ENCODE measurements around the gene APLF. TPM values are rescaled to one million over a fixed set of nuclear protein-coding genes. Genes with fewer than 3 reads are reported as not detected.

The APLF gene
- total and polyA plus RNA-seq, 2 experiments from 2014 or later, result 3.0 to 3.7 TPM

- H3K9me3 Mint-ChIP-seq, result no peaks in the 10 kb centered on the region
- ATAC-seq (no peak), DNase-seq (ENCODE audit: low spot score) (no peak)
- Histone ChIP-seq H3K4me3 (no peak overlapping the region), H3F3A (replicated peaks; ENCODE audit: low read depth) (no peaks in the 10 kb centered on the region), H3K27me3 (ENCODE audit: insufficient read depth) (no peaks in the 10 kb centered on the region), H3K79me2 (replicated peaks; ENCODE audit: insufficient read depth) (no peaks in the 10 kb centered on the region), H3K4me1 (ENCODE audit: insufficient read depth) (no peaks in the 10 kb centered on the region), H3K4me2 (no peak overlapping the region), H4K20me1 (replicated peaks; ENCODE audit: insufficient read depth) (no peaks in the 10 kb centered on the region), H2AFZ (no peak overlapping the region), H3K27ac (ENCODE audit: low read depth) (no peak overlapping the region), H3K36me3 (ENCODE audit: insufficient read depth) (no peaks in the 10 kb centered on the region), H3K9me2 (ENCODE audit: insufficient read depth) (no peaks in the 10 kb centered on the region)
- no peaks in the 10 kb centered on the region for H3K27me3 Mint-ChIP-seq (ENCODE audit: insufficient read depth, low read depth, poor library complexity)
- no peak overlapping the region for H3K27ac Mint-ChIP-seq
- no peak overlapping the region for H3K4me3 Mint-ChIP-seq
- no peaks in the 10 kb centered on the region for H3K4me1 Mint-ChIP-seq
- TF ChIP-seq NANOG (IDR thresholded peaks at IDR 0.05; ENCODE audit: borderline replicate concordance), result no peak
- TF ChIP-seq ZNF114 (CRISPR knock-in tag; IDR thresholded peaks at IDR 0.05), result no peak
- TF ChIP-seq EZH2 (IDR thresholded peaks at IDR 0.05; ENCODE audit: low read depth, unreplicated experiment), result no peak
- no peak for TF ChIP-seq ETS1 (IDR thresholded peaks at IDR 0.05)
- TF ChIP-seq POLR2AphosphoS5 (IDR thresholded peaks at IDR 0.05; ENCODE audit: low read depth), result no peak
- TF ChIP-seq EZH2phosphoT487 (IDR thresholded peaks at IDR 0.05; ENCODE audit: unreplicated experiment), result no peak
- TF ChIP-seq CREB1 (CRISPR knock-in tag; IDR thresholded peaks at IDR 0.05; ENCODE audit: low read depth), result no peak
- TF ChIP-seq JUNB (IDR thresholded peaks at IDR 0.05; ENCODE audit: unreplicated experiment), result no peak
- TF ChIP-seq REST (IDR thresholded peaks at IDR 0.05; ENCODE audit: unreplicated experiment), result no peak
- no peak for TF ChIP-seq CTCF (conservative IDR thresholded peaks at IDR 0.05; ENCODE audit: low read depth in 2 of 2)
- TF ChIP-seq ZNF462 (CRISPR knock-in tag; IDR thresholded peaks at IDR 0.05), result no peak
- no peak for TF ChIP-seq STAT1 (IDR thresholded peaks at IDR 0.05; ENCODE audit: unreplicated experiment)
- no peak for TF ChIP-seq ZNF331 (CRISPR knock-in tag; IDR thresholded peaks at IDR 0.05; ENCODE audit: low read depth)
- no peaks in the 10 kb centered on the region for H3K36me3 Mint-ChIP-seq (ENCODE audit: low read depth)
These were observed 121.2 kb downstream of the APLF start for GRCh38 chr2:68588589-68588988.
